Thyroid gland (tissue), 4 donors: ENCODE measurements around the gene SIRT2. TPM values are rescaled to one million over a fixed set of nuclear protein-coding genes. Genes with fewer than 3 reads are reported as not detected.

Experiments
- DNase-seq, 2 donors: peaks; one replicate each; pipeline ENCODE4 v3.0.0-alpha.2; 2019
- H3K27ac ChIP-seq, 3 donors: fragments of 200-600 bp; sonication (generic); 1 replicate in 2 of 3; 2 replicates in 1 of 3; pipeline ENCODE4 v1.5.1; 2016 to 2019; ENCODE audit warnings: mild to moderate bottlenecking in 1 of 3, moderate library complexity in 1 of 3
- H3K27me3 ChIP-seq: fragments of 200-600 bp; sonication (generic); one replicate; pipeline ENCODE4 v1.5.1; 2019
- H3K36me3 ChIP-seq, 2 donors: fragments of 200-600 bp; sonication (generic); one replicate each; pipeline ENCODE4 v1.5.1; 2016 to 2019
- H3K4me1 ChIP-seq, 2 donors: fragments of 200-600 bp; sonication (generic); one replicate each; pipeline ENCODE4 v1.5.1; 2017 to 2019
- H3K4me3 ChIP-seq, 3 donors: fragments of 200-600 bp; sonication (generic); replicated peaks in 1 of 3; 1 replicate in 2 of 3; 2 replicates in 1 of 3; pipeline ENCODE4 v1.5.1; 2016; ENCODE audit warnings: mild to moderate bottlenecking in 1 of 3
- H3K9me3 ChIP-seq: fragments of 200-600 bp; sonication (generic); one replicate; pipeline ENCODE4 v1.5.1; 2017
- POLR2A ChIP-seq, 2 donors: fragments of 450-650 bp; IDR thresholded peaks; one replicate each; pipeline ENCODE4 v1.6.1; 2017; ENCODE audit warnings: antibody characterized with exemption in 2 of 2, mild to moderate bottlenecking in 2 of 2, moderate library complexity in 1 of 2
- WGBS, 2 donors: methylation state at CpG; one replicate each; pipeline ENCODE4 v1.1.5; 2017; 5-methylcytosine and 5-hydroxymethylcytosine counted together
- intact Hi-C: fragments of 100-400 bp; cut with DNase I; formaldehyde crosslinking; loops from one replicate; pipeline ENCODE4 v1.15.1; 2023
- total RNA-seq, 4 donors: library from RNA; depleted of rRNA; stranded (reverse); fragments of >200 nt; gene quantifications; one replicate each; pipeline ENCODE4 v1.2.3, GENCODE V29; 2016
- TF ChIP-seq, protein P1 (sequence below), 6 experiments: fragments of 200-600 bp in 3 of 6; fragments of 450-650 bp in 3 of 6; sonication (generic) in 3 of 6; IDR thresholded peaks; one replicate each; pipeline ENCODE4 v1.5.1; 2016 to 2019; ENCODE audit warnings: antibody characterized with exemption in 6 of 6, mild to moderate bottlenecking in 2 of 6, inconsistent platforms in 1 of 6, moderate library complexity in 1 of 6

SIRT2 gene
- total RNA-seq, 4 donors from 2014 or later: 69.6 to 107 (median 90.7) TPM

DNA sequence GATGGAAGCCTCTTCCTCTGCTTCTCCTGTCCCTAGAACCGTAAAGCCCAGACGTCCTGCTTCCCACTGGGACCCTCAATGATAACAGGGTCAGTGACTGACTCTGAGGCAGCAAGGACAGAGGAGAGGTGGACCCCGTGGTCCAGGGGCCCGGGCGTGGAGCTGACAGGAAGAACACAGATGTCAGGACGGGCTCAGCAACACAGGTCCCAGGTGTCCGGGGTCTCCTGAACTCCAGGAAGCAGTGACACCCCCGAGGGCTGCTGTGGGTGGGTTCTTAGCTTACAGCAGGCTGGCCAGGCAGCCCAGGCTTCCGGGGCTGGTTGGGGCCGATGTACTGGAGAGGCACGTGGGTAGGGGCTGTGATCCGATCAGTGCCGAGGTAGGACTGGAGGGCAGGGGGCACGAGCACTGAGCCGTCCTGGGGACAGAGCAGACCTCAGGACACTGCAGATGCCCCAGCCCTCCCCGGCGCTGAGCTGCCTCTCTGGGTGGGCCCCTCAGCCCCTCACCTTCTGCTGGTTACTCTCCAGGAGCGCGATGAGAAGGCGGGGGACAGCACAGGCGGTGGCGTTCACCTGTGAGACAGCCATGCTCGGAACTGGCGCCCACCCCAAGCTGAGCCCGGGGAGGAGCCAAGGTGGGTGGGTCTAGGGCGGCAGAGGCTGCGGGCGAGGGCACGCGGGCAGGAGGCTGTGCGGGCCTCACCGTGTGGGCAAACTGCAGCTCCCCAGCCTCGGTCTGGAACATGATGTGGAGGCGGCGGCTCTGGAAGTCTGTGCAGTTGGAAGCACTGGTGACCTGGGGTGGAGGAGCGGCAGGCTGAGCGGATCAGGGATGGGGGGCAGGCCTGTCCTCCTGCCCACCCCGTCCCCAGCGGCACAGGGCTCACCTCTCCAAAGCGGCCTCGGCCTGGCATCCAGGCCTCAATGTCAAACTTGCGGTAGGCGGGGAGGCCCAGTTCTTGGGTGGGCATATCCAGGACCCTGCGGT, 16.2 kb upstream of the SIRT2 start:
- Histone ChIP-seq H3K4me1 (no peaks in the 10 kb centered on the region), H3K4me3 (no peak overlapping the region), H3K27ac (no peak overlapping the region), H3K27me3 (no peaks in the 10 kb centered on the region), H3K36me3 (no peaks in the 10 kb centered on the region), H3K9me3 (no peaks in the 10 kb centered on the region)
- intact Hi-C loops: no loop called here
- WGBS, 2 donors: 92 to 93% methylated on average over 36 to 44 of the region's 44 CpGs
- DNase-seq: no peak
- TF ChIP-seq, protein P1, sequence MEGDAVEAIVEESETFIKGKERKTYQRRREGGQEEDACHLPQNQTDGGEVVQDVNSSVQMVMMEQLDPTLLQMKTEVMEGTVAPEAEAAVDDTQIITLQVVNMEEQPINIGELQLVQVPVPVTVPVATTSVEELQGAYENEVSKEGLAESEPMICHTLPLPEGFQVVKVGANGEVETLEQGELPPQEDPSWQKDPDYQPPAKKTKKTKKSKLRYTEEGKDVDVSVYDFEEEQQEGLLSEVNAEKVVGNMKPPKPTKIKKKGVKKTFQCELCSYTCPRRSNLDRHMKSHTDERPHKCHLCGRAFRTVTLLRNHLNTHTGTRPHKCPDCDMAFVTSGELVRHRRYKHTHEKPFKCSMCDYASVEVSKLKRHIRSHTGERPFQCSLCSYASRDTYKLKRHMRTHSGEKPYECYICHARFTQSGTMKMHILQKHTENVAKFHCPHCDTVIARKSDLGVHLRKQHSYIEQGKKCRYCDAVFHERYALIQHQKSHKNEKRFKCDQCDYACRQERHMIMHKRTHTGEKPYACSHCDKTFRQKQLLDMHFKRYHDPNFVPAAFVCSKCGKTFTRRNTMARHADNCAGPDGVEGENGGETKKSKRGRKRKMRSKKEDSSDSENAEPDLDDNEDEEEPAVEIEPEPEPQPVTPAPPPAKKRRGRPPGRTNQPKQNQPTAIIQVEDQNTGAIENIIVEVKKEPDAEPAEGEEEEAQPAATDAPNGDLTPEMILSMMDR (IDR thresholded peaks at IDR 0.05): no peak
- no peak for TF ChIP-seq POLR2A (IDR thresholded peaks at IDR 0.05)

DNA sequence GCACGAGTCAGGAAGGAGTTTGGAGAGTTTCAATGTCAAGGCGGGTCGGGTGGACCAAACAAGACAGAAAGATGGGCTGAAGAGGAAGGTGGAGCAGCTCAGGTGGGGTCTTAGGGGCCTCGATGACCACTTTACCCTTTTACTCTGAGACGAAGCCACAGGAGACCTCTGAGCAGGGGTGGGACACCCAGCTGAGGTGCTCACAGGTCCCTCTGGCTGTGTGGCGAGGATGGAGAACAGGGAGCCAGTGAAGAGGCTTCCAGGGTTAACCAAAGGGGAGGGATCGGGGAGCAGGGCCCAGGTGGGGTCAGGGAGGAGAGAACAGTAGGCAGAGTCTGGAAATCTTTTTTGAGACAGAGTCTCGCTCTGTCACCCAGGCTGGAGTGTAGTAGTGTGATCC, 14.5 kb upstream of the SIRT2 start:
- no peaks in the 10 kb centered on the region for H3K9me3 ChIP-seq
- DNase-seq: no peak
- H3K4me1 ChIP-seq: no peaks in the 10 kb centered on the region
- H3K27me3 ChIP-seq: no peaks in the 10 kb centered on the region
- intact Hi-C loops: no loop called here
- WGBS, 2 donors: 89 to 90% methylated on average over 8 of the region's 8 CpGs
- TF ChIP-seq, protein P1 (IDR thresholded peaks at IDR 0.05): no peak
- TF ChIP-seq POLR2A (IDR thresholded peaks at IDR 0.05): no peak
- no peaks in the 10 kb centered on the region for H3K36me3 ChIP-seq
- H3K27ac ChIP-seq: no peak overlapping the region
- H3K4me3 ChIP-seq: no peak overlapping the region

DNA sequence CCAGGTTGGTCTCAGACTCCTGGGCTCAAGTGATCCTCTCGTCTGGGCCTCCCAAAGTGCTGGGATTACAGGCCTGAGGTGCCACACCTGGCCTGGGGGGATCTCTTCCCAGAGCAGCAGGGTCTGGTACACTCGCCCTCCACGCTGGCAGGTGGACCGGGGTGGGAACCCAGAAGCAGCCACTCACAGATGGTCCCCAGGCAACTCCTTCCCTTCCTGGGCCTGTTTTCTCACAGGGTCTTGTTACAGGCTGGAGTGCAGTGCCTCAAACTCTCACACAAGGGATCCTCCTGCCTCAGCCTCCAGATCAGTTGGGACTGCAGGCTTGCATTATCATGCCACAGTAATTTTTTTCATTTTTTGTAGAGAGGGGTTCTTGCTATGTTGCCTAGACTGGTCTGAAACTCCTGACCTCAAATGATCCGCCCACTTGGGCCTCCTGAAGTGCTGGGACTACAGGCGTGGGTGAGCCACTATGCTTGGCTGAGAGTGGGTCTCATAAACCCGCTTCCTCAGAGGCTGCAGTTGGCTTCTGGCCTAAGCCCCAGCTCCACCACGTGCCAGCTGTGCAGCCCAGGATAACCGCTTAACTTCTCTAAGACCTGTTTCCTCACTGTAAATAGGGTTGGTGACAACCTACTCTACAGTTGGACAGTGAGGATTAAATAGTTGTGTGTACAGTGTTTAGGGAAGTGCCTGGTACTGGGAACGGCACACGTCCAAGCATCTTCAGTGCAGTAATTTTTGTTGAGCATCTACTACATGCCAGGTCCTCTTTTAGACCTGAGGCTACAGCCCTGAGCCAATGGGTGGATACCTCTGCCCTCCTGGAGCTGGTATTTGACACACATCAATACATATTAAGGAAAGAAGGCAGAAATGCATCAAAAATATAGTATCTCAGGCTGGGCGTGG, 13.4 kb upstream of the SIRT2 start:
- no peak for DNase-seq
- Histone ChIP-seq H3K4me3 (no peak overlapping the region), H3K4me1 (no peaks in the 10 kb centered on the region), H3K27ac (no peak overlapping the region), H3K9me3 (no peaks in the 10 kb centered on the region), H3K27me3 (no peaks in the 10 kb centered on the region), H3K36me3 (peaks cover 0 to 1% of the 10 kb centered on the region in 2 donors)
- intact Hi-C loops: no loop called here
- TF ChIP-seq, protein P1 (IDR thresholded peaks at IDR 0.05): no peak
- TF ChIP-seq POLR2A (IDR thresholded peaks at IDR 0.05): no peak
- WGBS, 2 donors: 68 to 71% methylated on average over 8 to 12 of the region's 12 CpGs

DNA sequence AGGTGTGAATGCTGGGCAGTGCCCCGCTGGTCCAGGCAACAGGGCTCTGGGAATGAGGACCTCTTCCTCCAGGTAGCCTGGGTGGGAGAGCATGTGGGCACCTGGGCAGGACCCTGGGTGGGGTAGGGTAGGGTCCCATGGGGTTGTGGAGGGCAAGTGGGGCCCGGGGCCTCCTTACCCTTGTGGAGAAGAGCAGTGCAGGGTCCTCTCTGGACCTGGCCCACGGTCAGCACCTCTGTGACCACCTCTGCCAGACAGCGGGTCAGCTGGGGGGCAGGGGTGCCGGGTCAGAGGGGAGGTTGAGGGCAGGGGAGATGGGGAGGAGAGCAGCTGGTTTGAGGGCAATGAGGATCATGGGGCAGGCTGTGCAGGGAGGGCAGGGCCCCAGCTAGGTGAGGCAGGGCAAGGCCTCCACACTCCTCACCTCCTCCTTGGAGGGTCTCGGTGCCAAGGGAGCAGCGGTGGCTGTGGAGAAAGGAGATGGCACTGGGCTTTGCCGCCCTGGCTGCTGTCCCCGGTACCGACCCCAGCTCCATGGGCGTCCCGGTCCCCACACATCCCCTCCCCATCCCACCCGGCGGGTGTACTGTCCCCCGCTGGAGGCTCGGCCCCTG, 12.1 kb upstream of the SIRT2 start:
- intact Hi-C loops: no loop called here

More for the DNA sequence above, 12.1 kb upstream of the SIRT2 start:
- Histone ChIP-seq H3K4me1 (no peaks in the 10 kb centered on the region), H3K9me3 (no peaks in the 10 kb centered on the region), H3K36me3 (peaks cover 0 to 11% of the 10 kb centered on the region in 2 donors), H3K27me3 (no peaks in the 10 kb centered on the region), H3K27ac (no peak overlapping the region), H3K4me3 (no peak overlapping the region)
- no peak for DNase-seq
- no peak for TF ChIP-seq POLR2A (IDR thresholded peaks at IDR 0.05)
- TF ChIP-seq, protein P1 (IDR thresholded peaks at IDR 0.05): no peak
- 59 to 78% methylated on average over 6 to 7 of the region's 16 CpGs for WGBS, 2 donors
